Retina (tissue), 1 donor: ENCODE results near the gene TBC1D8.

Experiments used
- DNase-seq: peaks from one replicate; pipeline ENCODE4 v3.0.0-alpha.2; 2016

Gene TBC1D8

GRCh38 chr2:100974712-100975520, 176.3 kb downstream of the TBC1D8 start:
- no peak for DNase-seq

DNA sequence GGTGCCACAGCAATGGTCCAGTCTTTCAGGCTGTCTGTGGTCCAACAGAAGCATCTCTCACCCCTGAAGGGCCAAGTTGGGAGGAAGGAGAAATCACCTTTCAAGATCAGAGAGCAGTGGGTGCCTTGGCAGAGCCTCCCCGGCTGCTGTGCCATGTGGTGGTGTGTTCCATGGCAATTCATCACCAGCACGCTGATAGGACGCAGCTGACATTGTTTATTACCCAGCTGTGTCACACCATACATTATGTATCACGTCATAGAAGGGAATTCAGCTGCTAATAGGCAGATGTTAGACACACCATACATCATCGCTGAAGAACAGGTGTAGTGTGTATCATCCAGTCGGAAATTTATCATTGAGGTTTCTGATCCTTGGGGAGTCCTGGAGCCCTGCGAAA, 178.7 kb downstream of the TBC1D8 start:
- no peak for DNase-seq

DNA sequence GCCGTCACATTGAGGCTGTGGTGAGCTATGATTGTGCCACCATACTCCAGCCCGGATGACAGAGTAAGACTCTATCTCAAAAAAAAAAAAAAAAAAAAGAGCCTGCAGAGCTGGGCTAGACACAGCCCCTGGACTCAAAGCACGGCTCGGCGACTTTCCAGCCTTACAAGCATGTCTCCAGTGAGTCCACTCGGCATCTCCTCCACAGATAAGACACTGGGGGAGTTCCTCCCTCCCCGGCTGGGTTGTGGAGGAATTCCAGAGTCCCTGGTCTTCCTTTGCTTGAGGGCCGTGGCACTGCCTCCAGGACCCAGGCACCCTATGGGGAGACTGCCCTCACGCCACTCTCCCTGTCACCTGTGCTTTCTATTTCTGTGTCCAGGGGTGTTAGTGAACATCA, 180.0 kb downstream of the TBC1D8 start:
- DNase-seq = no peak

- no peak for DNase-seq
Measured at GRCh38 chr2:100969998-100970397, 181.2 kb downstream of the TBC1D8 start.

DNA sequence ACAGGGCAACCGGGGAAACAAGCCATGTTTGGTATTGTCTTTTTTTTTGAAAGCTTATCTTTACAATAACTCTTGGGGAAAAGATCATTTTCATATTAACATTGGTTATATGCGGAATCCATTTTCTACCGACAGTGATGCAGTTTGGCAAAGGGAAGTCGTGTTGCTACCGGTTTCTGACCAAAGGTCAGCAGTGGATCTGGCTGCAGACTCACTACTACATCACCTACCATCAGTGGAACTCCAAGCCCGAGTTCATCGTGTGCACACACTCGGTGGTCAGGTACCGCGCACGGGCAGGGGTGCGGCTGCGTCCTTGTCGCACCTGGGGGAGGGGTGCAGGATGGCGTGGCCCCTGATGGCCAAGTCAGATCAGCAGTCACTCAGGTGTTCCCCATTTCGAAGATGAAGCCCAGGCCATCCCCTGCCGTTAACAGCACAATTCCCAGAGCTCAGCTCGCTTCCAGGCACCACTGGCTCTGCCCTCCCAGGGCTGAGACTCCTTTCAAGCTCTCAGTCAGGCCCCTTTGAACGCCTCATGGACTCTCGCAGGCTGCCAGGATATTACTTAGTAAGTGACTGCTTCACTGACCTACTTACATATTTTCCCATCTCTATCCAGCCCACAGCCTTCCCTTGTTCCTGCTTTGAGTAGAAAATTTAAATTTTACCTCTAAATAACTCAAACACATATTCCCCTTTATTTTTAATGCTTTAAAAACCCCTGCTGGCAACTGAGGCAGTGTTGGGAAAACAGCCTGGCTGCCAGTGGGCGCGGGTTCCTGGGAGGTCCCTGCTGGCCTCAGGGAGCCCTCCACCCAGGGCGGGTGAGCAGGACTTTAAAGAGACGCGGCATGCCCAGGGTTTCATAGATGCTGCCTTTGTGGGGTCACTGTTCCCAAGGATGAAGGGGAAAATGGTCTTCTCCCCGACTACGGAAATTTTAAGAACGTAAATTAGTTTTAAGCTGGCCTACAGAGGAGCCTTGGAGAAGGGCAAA, 182.7 kb downstream of the TBC1D8 start:
- no peak for DNase-seq

DNA sequence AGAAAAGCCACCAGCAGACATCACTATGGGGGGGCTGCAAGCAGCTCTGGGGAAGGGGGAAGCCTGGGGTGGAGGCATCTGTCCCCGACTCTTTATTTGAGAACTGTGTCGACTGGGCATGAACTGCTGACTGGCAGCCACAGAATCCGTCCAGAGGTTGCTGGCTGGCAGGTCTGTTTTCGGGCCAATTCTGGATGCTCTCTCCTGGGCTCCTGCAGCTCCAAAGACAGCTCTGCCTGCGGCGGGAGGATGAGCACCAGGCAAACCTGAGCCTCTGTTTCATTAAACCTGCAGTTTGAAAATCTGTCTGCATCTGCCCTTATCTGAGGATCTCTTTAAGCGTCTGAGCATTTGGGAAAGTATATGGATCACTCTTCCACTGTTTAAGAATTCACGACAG, 183.5 kb downstream of the TBC1D8 start:
- no peak for DNase-seq

GRCh38 chr2:100965596-100965995, 185.6 kb downstream of the TBC1D8 start:
- DNase-seq = no peak

DNA sequence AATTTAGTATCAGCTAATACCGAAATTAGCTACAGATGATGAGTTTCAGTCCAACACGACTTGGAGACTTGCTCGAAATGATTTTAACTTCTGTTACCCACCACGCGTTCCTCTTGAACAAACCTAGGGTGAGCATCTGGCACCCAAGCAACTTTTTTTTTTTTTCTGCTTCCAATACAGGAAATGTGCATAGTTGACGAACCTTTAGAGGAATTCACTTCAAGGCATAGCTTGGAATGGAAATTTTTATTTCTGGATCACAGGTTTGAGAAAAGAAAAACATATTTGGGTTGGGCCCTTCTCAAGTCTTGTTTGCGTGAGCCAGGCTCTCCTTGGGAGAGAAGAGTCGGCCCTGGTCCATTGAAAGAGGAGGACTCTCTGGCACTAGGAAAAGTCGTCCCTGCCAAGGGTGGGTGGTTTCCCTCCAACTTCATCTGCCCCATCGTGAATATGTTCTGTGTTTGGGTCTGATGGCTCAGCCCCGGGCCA, 186.5 kb downstream of the TBC1D8 start:
- DNase-seq = no peak

DNA sequence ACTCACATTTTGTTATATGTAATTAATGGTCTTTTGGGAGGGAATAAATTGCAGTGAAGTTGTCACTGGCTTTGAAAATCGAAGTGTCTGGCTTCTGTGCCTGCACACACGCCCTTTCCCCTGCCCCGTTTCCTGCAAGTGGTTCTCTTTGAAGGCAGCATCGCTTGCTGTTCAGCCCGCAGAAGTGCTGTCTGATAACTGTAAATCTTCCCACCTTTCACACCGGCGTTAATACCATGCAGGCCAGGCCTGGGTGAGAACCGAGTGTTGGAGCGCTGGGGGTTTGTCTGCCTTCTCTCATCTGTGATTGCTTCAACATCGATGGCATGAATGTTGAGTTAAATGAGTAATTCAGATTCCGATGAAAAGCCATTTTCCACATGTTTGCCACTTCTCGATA, 187.0 kb downstream of the TBC1D8 start:
- DNase-seq = no peak

DNA sequence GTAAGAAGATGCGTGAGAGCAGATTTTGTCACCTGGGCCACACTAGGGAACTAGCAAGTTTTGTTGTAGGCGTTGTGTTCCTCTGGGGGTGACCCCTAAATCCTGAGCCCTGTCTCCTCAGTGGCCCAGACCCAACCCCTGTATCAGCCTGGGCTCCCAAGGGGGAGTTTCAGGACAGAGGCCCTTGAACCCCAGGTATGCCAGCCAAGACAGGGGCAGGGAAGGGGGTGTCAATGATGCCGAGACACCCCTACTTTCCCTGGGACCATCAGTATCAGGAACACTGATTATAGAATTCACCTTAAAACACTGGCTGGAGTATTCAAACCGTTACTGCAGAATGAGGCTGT, 188.2 kb downstream of the TBC1D8 start:
- no peak for DNase-seq

DNA sequence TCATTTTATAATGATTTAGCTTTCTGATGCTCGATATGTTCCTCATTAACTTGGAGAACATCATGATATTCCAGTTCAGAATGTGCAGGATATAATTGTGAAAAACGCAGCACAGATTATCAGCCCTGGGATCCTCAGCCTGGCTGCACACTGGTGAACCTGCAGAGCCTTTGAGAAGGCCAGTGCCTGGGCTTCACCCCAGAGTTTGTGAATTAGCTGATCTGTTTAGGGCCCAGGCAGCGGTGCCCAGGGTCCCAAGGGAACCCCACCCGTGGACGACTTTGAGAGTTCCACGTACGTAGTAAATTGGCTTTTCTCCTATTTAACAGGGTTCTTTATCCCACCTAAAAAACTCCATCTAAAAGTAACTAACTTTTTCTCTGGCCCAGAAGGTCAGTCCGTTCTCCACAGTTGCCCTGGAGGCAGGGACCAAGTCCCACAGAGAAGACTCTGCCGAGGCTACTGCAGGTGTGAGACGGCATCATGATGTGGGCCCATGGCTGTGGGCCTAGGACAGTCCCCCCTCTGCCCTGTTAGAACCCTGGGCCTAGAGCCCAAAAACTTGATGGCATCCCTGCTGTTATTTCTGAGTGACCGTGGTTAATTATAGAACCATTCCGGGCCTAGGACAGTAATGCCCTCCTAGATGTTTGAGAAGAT, 188.7 kb downstream of the TBC1D8 start:
- no peak for DNase-seq

DNA sequence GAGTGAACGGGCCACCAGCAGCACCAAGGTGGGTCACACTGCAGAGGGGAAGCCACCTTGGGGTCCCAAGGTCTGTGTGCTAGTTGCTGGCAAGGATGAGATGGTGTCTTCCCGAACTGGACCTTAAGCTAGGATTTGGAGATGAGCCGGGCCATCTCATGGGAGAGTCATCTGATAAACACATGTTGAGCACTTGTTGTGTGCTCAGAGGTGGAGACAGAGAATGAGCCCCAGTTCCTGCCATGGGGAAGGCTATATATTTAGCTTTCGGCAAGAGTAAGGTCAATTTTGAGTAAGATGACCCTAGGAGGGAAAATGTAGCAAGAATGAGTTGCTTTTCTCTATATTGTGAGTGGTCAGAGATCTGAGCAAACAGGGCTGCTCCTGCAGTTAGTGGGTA, 190.5 kb downstream of the TBC1D8 start:
- DNase-seq = no peak

DNA sequence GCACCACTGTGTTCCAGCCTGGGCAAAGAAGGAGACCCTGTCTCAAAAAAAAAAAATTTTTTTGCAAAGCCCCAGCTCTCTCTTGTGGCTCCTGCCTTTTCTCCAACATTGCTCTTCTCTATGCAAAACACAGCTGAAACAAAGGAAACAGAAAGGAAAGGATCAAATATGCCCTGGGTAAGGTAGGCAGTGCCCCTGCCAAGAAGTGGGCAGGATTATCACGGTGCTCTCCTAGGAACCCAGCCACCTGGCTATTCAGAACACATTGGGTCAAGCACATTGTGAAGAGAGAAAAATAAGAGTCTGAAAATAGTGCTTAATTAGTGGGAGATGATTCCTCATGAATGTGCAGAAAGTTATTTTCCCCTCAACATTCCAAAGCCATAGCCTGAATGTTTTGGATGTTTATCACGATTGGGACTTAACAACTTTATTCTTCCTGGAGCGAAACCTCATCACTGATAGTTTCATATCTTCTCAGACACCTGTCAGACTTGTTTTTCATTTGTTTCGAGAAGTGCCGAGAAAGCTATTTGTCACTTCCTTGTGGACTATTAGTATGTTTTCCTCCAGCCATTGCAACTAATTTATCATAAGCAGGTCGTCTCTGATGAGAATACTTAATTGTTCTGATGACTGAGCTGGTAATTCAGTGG, 191.8 kb downstream of the TBC1D8 start:
- DNase-seq = no peak

DNA sequence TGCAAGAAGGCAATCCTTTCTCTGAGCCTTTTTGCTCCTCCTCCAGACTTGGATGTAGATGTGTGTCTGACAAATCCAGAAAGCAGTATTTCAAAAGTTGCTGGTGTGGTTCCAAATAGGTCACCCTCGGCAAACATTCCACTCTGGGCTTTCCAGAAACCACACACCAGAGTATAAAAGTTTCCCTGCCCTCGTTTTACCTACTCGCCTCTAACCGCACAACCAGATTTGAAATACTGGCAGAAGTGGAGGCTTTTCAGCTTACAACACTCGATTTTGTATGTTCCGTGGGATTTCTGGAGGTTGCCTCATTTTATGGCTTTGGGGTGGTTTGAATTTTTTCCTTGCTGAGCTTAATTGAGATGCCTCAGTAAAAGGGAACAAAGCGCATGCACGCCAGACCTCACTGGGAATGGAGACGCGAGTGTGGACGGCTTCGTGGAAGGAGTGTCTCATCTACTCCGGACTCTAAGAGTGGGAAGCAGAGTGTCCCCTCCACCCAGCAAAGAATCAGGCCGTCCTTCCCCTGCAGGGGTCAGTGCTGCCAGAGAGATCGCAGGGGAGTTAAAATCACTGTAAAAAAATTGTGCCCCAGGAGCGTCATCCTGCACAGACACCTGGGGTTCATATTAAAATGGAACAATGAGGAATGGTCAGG, 193.1 kb downstream of the TBC1D8 start:
- no peak for DNase-seq
